LNCAP (cell line): Measurements from ENCODE around the gene FGF13.

Source experiments
- TF ChIP-seq, protein P1 (sequence below): fragments of 450-650 bp; IDR thresholded peaks from 2 replicates; pipeline ENCODE4 v1.5.1; 2017; ENCODE audit warnings: mild to moderate bottlenecking

Gene FGF13

DNA sequence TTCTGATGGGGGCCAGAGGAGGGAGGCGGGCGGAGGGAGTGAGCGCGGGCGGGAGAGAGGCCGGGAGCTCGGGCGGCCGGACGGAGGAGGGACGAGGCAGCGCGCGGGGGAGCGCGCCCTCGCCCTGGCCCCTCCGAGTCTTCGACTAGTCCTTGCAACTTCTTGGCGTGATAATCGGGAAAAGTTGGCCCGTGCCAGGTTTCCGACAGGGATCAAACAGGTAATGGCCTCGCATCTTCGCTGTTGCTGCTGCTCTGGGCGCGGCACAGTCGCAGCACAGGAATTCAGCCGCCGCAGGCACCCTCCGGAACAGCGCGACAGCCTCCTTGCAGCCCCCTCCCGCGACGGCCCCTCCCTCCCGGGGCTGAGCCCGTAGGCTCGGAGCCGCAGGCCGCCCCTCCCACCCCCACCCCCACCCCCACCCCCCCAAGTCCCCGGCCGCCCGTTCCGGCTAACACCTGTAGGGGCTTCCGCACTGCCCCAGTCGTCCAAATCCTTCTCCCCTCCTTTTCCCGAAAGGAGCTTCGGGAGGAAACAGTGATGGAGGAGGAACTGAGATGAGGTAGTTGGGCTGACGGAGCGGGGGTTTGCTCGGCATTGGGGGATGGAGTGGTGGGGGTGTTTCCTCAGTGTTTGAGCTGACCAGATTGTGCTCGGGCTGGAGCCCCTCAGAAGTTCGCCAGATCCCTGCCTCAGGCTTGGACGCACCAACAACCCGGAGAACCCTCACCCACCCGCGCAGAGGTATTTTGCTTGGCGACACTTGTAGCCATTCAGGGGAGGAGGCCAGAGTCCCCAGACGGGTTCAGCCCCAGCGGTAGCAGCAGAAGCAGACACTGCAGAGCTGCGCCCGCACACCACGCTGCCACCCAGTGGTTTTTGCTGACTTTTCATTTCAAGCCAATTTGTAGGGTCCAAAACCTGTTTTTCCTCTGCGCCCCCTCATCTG lies at the start of gene FGF13:
FGF13 (minus strand) TSS at position 319 of the 949 bp plus-strand sequence. CDS start 714 bp downstream, outside the sequence.
- TF ChIP-seq, protein P1, sequence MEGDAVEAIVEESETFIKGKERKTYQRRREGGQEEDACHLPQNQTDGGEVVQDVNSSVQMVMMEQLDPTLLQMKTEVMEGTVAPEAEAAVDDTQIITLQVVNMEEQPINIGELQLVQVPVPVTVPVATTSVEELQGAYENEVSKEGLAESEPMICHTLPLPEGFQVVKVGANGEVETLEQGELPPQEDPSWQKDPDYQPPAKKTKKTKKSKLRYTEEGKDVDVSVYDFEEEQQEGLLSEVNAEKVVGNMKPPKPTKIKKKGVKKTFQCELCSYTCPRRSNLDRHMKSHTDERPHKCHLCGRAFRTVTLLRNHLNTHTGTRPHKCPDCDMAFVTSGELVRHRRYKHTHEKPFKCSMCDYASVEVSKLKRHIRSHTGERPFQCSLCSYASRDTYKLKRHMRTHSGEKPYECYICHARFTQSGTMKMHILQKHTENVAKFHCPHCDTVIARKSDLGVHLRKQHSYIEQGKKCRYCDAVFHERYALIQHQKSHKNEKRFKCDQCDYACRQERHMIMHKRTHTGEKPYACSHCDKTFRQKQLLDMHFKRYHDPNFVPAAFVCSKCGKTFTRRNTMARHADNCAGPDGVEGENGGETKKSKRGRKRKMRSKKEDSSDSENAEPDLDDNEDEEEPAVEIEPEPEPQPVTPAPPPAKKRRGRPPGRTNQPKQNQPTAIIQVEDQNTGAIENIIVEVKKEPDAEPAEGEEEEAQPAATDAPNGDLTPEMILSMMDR, result no peak

- TF ChIP-seq, protein P1, result no peak
These were observed 47.9 kb upstream of the FGF13 start for GRCh38 chrX:138759217-138759943.

- TF ChIP-seq, protein P1, result peak; percentile 19; the same call in 1 of the 2 replicates
These were observed 44.7 kb upstream of the FGF13 start for GRCh38 chrX:138756234-138756633.

DNA sequence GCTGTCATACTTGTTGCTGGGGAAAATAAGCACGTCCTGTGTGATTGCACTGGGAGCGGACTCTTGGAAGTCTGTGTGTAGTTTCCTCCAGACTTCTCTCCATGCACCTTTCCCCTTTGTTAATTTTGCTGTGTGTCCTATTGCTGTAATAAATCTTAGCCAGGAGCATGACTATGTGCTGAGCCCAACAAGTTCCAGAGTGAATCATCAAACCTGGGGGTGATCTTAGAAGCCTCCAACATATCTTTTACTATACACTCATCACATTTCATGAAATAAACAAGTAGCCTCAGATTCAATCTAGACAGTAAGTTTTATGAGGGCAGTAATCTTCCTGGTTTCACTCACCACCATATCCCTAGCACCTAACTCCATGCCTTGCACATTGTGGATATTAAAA lies 43.3 kb upstream of the FGF13 start:
- TF ChIP-seq, protein P1, result no peak

- TF ChIP-seq, protein P1, result peak; percentile 53
These were observed 37.0 kb upstream of the FGF13 start for GRCh38 chrX:138748480-138748879.

DNA sequence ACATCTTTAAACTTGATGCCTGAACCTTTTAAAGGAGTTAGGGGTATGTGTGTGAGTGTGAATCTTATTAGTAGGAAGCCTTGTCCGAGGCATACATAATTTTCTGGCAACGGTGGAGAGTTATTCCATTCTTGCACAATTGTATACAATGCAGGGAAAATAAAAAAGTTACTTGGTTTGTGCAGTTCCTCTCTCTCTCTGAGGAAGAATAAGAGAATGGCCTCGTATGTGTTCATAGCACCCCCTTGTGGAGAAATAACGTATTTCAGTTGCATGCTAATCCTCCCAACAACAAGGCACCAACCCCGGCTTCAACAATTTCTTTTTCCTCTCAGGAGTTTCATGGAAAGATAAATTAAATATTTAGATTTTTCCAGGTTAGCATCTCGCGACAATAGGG lies 33.7 kb upstream of the FGF13 start:
- TF ChIP-seq, protein P1, result peak; percentile 60

GRCh38 chrX:138742217-138742616 lies 30.7 kb upstream of the FGF13 start:
- TF ChIP-seq, protein P1, result no peak
